ENCODE data around the gene CYP4F12. TPM values are rescaled to one million over a fixed set of nuclear protein-coding genes. Genes with fewer than 3 reads are reported as not detected.

Gene CYP4F12
- total and polyA plus RNA-seq, 2 of the 8 experiments (the other 6 are each of a cell fraction or from before 2014, with no cell fraction given) = not detected

- FAIRE-seq = no peak
Measured at GRCh38 chr19:15640294-15640903, 32.5 kb upstream of the CYP4F12 start, which contains the start of gene CYP4F3. Gene CYP4F3, plus strand, starts transcription at chr19:15640897. Its CDS starts 519 bp downstream, at chr19:15641416.

More at GRCh38 chr19:15640294-15640903, 32.5 kb upstream of the CYP4F12 start, which contains the start of gene CYP4F3:
- Histone ChIP-seq H2BK120ac (replicated peaks; ENCODE audit: low read depth, low read length) (no peak within 1 kb of the TSS), H3K56ac (replicated peaks; ENCODE audit: insufficient read length, low read depth, low read length) (no peak within 1 kb of the TSS), H2AK5ac (ENCODE audit: low read depth, low read length) (no peak within 1 kb of the TSS), H3K23ac (ENCODE audit: insufficient read length) (no peak within 1 kb of the TSS), H3K79me2 (ENCODE audit: control insufficient read depth in 1 of 2, insufficient read depth in 2 of 2, low read length in 2 of 2) (no peaks in the 10 kb centered on the region), H4K5ac (ENCODE audit: insufficient read length, low read depth, low read length) (no peak within 1 kb of the TSS), H4K20me1 (replicated peaks in 1 of 2; ENCODE audit: control insufficient read depth in 1 of 2, insufficient read depth in 2 of 2, low read length in 2 of 2) (no peaks in the 10 kb centered on the region), H2BK12ac (ENCODE audit: low read depth, low read length) (no peak within 1 kb of the TSS), H2BK5ac (ENCODE audit: low read depth, low read length) (no peak within 1 kb of the TSS), H4K8ac (ENCODE audit: extremely low read depth, insufficient read depth, low read length) (no peak within 1 kb of the TSS), H3K27ac (ENCODE audit: low read depth, low read length) (no peak within 1 kb of the TSS), H3K4me2 (ENCODE audit: insufficient read depth in 1 of 2, low read depth in 2 of 2, low read length in 2 of 2) (no peak within 1 kb of the TSS), H3K23me2 (ENCODE audit: low read depth, low read length) (peaks cover 4% of the 10 kb centered on the region; the same call in 1 of the 2 replicates), H3K4ac (replicated peaks; ENCODE audit: insufficient read length, low read depth, low read length) (no peak within 1 kb of the TSS), H3K27me3 (replicated peaks in 1 of 4; ENCODE audit: control insufficient read depth in 3 of 4, extremely low read depth in 1 of 4, insufficient read depth in 3 of 4, low read length in 3 of 4) (no peaks in the 10 kb centered on the region), H2AFZ (ENCODE audit: low read length) (no peak within 1 kb of the TSS), H4K91ac (replicated peaks; ENCODE audit: insufficient read length, low read length) (no peak within 1 kb of the TSS), H3K18ac (ENCODE audit: extremely low read depth, low read length) (no peak within 1 kb of the TSS), H3K4me3 (ENCODE audit: extremely low read depth in 1 of 4, insufficient read depth in 2 of 4, low read depth in 3 of 4, low read length in 4 of 4) (no peak within 1 kb of the TSS), H3K4me1 (replicated peaks in 1 of 4; ENCODE audit: control insufficient read depth in 3 of 4, insufficient read depth in 4 of 4, low read length in 3 of 4) (no peaks in the 10 kb centered on the region), H3K14ac (ENCODE audit: insufficient read length) (no peak within 1 kb of the TSS), H2BK20ac (ENCODE audit: low read length) (no peak within 1 kb of the TSS), H3K9me3 (ENCODE audit: insufficient read depth in 2 of 2, low read depth in 1 of 2, low read length in 1 of 2) (peaks cover 72 to 85% of the 10 kb centered on the region in 2 experiments), H3K36me3 (ENCODE audit: control insufficient read depth in 2 of 4, insufficient read depth in 4 of 4, low read length in 3 of 4) (no peaks in the 10 kb centered on the region), H2BK15ac (ENCODE audit: low read length) (no peak within 1 kb of the TSS), H3K79me1 (ENCODE audit: low read depth, low read length) (no peaks in the 10 kb centered on the region; the same call in 1 of the 2 replicates), H3K9ac (replicated peaks in 1 of 4; ENCODE audit: extremely low read depth in 1 of 4, low read depth in 3 of 4, low read length in 3 of 4) (no peak within 1 kb of the TSS)
- ChIA-PET POLR2A (ENCODE audit: partially characterized antibody) (no interaction called here), CTCF (ENCODE audit: partially characterized antibody) (no interaction called here)
- TF ChIP-seq KDM4A (IDR thresholded peaks at IDR 0.05; ENCODE audit: low read depth, low read length, severe bottlenecking) (no peak), USF2 (IDR thresholded peaks at IDR 0.05; ENCODE audit: low read length) (no peak), JUND (IDR thresholded peaks at IDR 0.05; ENCODE audit: low read length) (no peak), EZH2 (IDR thresholded peaks at IDR 0.05; ENCODE audit: low read depth, low read length, severe bottlenecking) (no peak), RBBP5 (IDR thresholded peaks at IDR 0.05; ENCODE audit: borderline replicate concordance, low read depth, low read length) (no peak)
- no peak for DNase-seq (ENCODE audit: low read depth in 1 of 2, low spot score in 2 of 2)
- 77% methylated on average over 6 of the region's 6 CpGs; no CpG with 5 or more reads in 1 of the 2 experiments for WGBS, 2 experiments (ENCODE audit: extremely low coverage in 1 of 2, insufficient coverage in 1 of 2, insufficient read length in 1 of 2, insufficient replicate concordance in 2 of 2, low coverage in 1 of 2, low lambda C conversion rate in 2 of 2, missing lambda C conversion rate in 1 of 2)
